EH (cell line): ENCODE measurements around the gene TBCB.
"Not testable (repeated sequence)": the region's sequence is repeated elsewhere in the genome, so short reads cannot be mapped to it uniquely, and the experiment has no call there.

Source experiments
- DNase-seq: peaks from one replicate; pipeline ENCODE4 v3.0.0-alpha.2; 2015; ENCODE audit warnings: low read depth

The TBCB gene, protein sequence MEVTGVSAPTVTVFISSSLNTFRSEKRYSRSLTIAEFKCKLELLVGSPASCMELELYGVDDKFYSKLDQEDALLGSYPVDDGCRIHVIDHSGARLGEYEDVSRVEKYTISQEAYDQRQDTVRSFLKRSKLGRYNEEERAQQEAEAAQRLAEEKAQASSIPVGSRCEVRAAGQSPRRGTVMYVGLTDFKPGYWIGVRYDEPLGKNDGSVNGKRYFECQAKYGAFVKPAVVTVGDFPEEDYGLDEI

GRCh38 chr19:36115453-36116343 is at the start of gene TBCB:
TSS of gene TBCB (plus strand) at chr19:36115468. CDS start at chr19:36115561, 93 bp downstream.
- DNase-seq, result no peak

- no peak for DNase-seq
Observed at GRCh38 chr19:36067681-36068080, 47.6 kb upstream of the TBCB start.

- DNase-seq, result not testable (repeated sequence)
Observed at GRCh38 chr19:36068810-36069499, 46.3 kb upstream of the TBCB start.

GRCh38 chr19:36072081-36072480 is 43.2 kb upstream of the TBCB start:
- no peak for DNase-seq

DNA sequence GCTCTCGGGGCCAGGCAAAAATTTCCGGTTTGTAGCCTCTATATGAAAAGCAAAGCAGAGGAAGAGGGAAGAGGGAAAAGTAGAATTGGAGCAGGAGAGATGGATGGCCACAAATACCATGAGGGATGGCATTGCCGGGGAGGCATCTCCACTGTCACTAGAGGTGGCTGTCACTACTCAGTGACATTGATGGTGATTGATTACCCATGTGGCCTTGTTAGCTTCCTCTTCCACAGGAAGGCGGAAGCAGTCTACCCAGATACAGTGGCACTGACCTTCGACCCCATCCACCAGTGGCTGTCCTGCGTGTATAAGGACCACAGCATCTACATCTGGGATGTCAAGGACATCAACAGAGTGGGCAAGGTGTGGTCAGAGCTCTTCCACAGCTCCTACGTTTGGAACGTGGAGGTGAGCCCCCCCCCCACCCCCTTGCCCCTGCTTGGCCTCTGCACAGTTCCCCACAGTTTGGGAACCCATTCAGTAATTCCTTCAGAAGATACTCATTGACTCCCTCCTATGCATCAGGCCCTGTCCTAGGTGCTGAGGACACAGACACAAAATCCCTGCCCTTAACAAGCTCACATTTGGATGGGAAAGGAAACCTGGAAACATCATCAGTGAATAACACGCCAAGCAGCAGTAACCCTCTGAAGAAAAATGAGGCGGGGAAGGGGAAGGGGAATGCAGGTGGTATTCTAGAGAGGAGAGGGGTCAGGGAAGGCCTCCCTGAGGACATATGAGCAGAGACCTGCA is 42.0 kb upstream of the TBCB start:
- DNase-seq, result no peak

GRCh38 chr19:36079389-36079945 is 35.8 kb upstream of the TBCB start:
- no peak for DNase-seq

DNA sequence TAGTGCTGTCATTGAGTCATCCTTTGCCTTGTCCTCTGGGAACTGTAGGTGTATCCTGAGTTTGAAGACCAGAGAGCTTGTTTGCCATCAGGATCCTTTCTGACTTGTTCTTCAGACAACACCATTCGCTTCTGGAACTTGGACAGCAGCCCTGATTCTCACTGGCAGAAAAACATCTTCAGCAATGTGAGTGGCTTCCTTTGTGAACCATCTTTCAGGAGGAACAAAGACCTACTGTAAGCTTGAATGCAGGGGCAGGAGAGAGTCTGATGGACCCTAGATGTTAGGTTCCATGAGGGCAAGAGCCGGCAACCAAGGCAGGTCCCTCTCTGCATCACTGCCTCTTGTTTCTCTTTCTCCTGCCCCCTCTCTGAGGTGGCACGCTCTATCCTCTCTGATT is 33.9 kb upstream of the TBCB start:
- no peak for DNase-seq

GRCh38 chr19:36081894-36082293 is 33.4 kb upstream of the TBCB start:
- no peak for DNase-seq

- no peak for DNase-seq
Observed at GRCh38 chr19:36082916-36083315, 32.4 kb upstream of the TBCB start.

- no peak for DNase-seq
Observed at GRCh38 chr19:36084231-36085009, 30.8 kb upstream of the TBCB start.

GRCh38 chr19:36086326-36086725 is 28.9 kb upstream of the TBCB start:
- DNase-seq, result no peak

- DNase-seq, result no peak
Observed at GRCh38 chr19:36089847-36090246, 25.4 kb upstream of the TBCB start.

DNA sequence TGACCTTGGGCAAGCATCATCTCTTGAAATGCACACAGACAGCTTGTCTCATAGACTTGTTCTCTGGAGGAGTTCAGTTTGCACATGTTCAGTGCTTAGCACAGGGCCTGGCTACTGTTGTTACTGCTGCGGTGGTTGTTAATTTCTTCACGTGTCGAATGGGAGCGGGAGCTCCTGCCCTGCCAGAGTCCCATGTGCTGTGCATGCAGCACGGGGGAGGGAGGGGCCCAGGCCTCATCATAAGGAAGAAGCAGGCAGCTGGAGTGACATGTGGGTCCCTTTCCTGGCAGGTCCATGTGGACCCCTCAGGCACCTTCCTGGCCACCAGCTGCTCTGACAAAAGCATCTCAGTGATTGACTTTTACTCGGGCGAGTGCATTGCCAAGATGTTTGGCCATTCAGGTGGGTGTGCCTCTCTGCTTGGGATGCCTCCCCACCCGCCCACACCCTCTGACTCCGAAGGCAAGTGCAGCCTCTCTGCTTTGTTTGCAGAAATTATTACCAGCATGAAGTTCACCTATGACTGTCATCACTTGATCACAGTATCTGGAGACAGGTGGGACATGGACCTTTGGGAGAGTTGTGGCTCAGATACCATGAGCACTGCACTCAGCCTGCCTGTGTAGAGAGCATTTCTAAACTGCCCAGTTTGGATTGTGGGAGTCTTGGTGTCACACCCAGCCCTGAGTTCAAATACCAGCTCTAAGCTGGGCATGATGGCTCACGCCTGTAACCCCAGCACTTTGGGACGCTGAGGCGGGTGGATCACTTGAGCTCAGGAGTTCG is 24.2 kb upstream of the TBCB start:
- DNase-seq, result no peak

- DNase-seq, result no peak
Observed at GRCh38 chr19:36092566-36092965, 22.7 kb upstream of the TBCB start.

- DNase-seq, result no peak
Observed at GRCh38 chr19:36093146-36093662, 22.1 kb upstream of the TBCB start.

DNA sequence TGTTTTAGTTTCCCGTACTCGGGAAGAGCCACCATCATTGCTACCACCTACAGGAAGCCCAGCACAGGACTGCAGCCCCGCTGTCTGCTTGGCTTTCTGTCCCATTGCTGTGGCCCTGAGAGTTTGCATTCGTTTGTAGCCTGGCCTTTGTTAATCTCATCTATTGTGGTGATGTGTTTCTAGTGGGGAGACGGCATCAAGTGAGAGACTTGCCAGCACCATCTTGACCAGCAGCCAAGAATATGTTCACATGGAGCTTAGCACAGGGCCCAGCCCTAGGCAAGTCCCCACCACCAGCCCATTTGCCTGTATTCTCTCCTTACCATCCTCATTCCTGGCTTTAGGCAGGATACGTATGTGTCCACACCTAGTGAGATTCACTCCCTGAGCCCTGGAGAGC is 21.6 kb upstream of the TBCB start:
- no peak for DNase-seq

- no peak for DNase-seq
Observed at GRCh38 chr19:36097036-36097435, 18.2 kb upstream of the TBCB start.

DNA sequence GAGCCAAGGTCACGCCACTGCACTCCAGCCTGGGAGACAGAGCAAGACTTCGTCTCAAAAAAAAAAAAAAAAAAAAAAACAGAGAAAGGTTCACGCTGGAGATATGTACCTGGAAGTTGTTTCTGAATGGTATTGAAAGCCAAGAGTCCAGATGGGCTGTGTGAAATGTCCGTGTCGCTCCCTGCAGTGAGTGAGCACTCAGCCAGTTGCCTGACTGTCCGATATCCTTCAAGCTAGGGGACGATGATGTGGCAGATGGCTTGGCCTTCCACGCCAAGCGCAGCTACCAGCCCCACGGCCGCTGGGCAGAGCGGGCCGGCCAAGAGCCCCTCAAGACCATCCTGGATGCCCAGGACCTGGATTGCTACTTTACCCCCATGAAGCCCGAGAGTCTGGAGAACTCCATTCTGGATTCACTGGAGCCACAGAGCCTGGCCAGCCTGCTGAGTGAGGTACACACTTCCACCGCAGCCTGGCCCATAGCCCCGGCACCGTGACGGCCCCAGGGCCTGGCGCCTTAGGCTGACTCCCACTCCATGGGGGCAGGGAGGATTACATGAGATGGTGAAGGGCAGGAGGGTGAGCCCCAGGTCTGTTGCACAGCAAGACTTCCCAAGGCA is 16.0 kb upstream of the TBCB start:
- no peak for DNase-seq

- no peak for DNase-seq
Observed at GRCh38 chr19:36100476-36100875, 14.8 kb upstream of the TBCB start.
